Measurements from ENCODE around the gene TIMM29.
"Not testable (repeated sequence)": the region's sequence is repeated elsewhere in the genome, so short reads cannot be mapped to it uniquely, and the experiment has no call there.

TIMM29 gene

DNA sequence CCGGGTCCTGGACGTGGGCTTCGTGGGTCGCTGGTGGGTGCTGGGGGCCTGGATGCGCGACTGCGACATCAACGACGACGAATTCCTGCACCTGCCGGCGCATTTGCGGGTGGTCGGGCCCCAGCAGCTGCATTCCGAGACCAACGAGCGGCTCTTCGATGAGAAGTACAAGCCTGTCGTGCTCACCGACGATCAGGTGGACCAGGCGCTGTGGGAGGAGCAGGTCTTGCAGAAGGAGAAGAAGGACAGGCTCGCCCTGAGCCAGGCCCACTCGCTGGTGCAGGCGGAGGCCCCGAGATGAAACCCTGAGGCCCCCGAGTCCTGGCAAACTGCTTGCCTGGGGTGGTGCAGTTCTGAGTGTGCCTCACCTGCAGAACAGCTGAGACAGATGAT is 787 bp downstream of the TIMM29 start:
- in situ Hi-C loops (cut with MboI; ENCODE audit: low pct_unique_long_range_greater_than_20kb, low sequenced_read_pairs) = no loop called here
- DNase-seq = peak; percentile 16

DNA sequence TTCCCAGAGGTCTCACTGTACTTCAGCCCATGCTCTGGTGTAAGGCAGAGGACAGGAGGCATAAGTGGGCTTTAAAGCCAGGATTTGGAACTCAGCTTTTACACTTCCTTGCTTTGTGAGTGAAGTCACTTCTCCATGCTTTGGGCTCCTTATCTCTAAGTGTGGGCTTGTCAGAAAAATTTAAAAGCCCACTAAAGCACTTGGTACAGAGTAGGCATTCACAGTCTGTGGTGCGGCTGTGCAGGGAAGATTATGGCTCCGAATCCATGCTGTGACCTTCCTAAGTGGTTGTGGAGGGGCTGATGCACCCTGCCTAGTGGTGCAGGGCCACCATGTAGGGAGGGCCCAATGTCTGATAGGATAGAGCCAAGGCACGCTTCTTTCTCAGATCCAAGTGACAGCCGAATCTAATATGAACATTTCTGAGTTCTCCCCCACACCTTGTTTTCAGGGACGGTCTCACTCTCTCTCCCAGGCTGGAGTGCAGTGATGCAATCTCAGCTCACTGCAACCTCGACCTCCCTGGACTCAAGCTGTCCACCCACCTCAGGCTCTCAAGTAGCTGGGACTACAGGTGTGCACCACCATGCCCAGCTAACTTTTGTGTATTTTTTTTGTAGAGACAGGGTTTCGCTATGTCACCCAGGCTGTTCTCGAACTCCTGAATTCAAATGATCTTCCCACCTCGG is 6.9 kb downstream of the TIMM29 start:
- in situ Hi-C loops (cut with MboI; ENCODE audit: low pct_unique_long_range_greater_than_20kb, low sequenced_read_pairs) = no loop called here
- DNase-seq = no peak

DNA sequence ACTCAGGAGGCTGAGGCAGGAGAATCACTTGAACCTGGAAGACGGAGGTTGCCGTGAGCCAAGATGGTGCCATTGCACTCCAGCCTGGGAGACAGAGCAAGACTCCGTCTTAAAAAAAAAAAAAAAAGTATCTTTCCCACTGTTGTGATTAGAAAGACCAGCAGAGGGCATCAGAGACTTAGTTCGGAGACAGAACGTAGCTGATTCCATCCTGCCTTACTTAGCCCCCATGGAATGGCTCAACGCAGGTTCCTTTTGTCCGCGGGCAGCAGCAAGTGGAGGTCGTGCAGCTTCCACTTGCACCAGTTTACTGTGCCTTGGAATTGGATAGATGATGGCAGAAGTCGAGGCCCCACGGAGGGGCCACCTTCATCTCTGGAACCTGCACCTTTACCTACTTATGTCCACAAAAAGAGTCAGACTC is 8.1 kb downstream of the TIMM29 start:
- DNase-seq = peak; percentile 85
- in situ Hi-C loops (cut with MboI; ENCODE audit: low pct_unique_long_range_greater_than_20kb, low sequenced_read_pairs) = no loop called here

DNA sequence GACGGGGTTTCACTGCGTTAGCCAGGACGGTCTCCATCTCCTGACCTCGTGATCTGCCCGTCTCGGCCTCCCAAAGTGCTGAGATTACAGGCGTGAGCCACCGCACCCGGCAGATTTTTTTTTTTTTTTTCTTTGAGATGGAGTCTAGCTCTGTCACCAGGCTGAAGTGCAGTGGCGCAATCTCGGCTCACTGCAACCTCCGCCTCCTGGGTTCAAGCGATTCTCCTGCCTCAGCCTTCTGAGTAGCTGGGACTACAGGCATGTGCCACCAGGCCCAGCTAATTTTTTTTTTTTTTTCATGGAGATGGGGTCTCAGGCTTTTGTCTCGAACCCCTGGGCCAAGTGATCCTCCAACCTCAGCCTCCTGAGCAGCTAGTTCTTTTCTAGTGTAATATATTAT is 13.0 kb downstream of the TIMM29 start:
- DNase-seq = not testable (repeated sequence)

DNA sequence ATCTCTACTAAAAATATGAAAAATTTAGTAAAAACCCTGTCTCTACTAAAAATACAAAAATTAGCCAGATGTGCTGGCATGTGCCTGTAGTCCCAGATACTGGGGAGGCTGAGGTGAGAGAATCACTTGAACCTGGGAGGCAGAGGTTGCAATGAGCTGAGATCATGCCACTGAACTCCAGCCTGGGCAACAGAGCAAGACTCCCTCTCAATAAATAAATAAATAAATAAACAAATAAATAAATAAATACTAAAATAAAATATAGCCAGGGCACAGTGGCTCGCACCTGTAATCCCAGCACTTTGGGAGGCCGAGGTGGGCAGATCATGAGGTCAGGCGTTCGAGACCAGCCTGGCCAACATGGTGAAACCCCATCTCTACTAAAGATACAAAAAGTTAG is 14.8 kb downstream of the TIMM29 start:
- in situ Hi-C loops (cut with MboI; ENCODE audit: low pct_unique_long_range_greater_than_20kb, low sequenced_read_pairs); DNase-seq: not testable (repeated sequence)

More for the DNA sequence above, 13.0 kb downstream of the TIMM29 start:
- in situ Hi-C loops (cut with MboI; ENCODE audit: low pct_unique_long_range_greater_than_20kb, low sequenced_read_pairs) = not testable (repeated sequence)

DNA sequence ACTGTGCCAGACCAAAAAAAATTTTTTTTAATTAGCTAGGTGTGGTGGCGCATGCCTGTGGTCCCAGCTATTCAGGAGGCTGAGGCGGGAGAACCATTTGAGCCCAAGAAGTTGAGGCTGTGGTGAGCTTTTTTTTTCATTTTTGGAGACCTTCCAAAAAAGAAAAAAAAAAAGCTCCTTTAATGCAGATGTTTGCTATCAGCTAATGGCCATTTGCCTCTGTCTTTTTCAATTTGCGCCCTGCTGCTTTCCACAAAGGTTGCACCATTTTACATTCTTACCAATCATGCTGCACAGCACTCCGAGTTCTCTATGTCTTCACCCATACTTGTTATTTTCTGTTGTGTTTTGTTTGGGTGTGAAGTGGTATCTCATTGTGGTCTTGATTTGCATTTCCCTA is 16.7 kb downstream of the TIMM29 start:
- no peak for DNase-seq
- in situ Hi-C loops (cut with MboI; ENCODE audit: low pct_unique_long_range_greater_than_20kb, low sequenced_read_pairs) = no loop called here

DNA sequence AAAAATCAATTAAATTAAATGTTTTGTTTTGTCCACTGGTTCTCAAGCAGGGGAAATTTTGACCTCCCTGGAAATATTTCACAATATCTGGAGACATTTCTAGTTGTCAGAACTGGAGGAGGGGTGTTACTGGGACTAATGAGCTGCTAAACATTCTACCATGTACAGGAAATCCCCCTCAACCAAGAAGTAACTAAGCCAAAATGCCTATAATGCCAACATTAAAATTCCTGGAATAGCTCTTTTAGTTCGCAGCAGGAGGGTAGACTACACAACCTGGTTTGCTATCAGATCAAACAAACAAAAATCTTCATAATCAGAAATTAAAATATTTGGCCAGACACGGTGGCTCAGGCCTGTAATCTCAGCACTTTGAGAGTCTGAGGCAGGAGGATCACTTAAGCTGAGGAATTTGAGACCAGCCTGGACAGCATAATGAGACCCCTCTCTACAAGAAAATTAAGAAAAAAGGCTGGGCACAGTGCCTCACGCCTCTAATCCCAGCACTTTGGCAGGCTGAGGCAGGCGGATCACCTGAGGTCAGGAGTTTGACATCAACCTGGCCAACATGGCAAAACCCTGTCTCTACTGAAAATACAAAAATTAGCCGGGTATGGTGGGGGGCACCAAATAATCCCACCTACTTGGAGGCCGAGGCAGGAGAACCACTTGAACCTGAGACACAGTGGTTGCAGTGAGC is 18.5 kb downstream of the TIMM29 start:
- in situ Hi-C loops (cut with MboI; ENCODE audit: low pct_unique_long_range_greater_than_20kb, low sequenced_read_pairs) = no loop called here
- no peak for DNase-seq

DNA sequence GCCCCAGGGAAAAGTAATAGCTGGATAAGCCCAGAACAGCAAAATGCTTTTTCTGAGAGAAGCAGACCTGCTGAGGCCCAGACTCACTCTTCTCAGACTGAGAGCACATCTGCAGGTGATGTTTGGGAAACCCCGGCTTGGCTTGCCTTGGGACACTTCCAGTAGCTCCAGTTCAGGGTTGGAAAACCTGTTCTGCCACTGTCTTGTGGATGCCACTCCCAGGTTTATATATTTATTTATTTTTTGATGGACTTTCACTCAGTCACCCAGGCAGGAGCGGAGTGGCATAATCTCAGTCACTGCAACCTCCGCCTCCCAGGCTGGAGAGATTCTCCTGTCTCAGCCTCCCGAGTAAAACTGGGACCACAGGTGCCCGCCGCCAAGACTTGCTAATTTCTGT is 24.2 kb downstream of the TIMM29 start:
- in situ Hi-C loops (cut with MboI; ENCODE audit: low pct_unique_long_range_greater_than_20kb, low sequenced_read_pairs) = no loop called here
- no peak for DNase-seq

DNA sequence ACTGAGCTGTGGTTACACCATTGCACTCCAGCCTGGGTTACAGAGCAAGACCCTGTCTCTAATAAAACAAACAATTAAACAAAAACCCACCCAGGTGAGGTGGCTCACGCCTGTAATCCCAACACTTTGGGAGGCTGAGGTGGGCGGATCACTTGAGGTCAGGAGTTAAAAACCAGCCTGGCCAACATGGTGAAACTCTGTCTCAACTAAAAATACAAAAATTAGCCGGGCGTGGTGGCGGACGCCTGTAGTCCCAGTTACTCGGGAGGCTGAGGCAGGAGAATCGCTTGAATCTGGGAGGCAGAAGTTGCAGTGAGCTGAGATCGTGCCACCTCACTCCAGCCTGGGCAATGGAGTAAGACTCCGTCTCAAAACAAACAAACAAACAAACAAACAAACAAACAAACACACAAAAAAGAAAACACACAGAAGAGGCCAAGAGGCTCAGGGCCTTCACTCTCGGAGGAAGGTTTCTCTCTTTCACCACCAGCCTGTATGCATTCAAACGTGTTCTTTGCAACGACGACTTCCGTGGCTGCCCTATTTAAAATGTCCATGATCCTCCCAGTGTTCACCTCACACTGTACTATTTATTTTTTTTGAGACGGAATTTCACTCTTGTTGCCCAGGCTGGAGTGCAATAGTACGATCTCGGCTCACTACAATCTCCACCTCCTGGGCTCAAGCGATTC is 30.8 kb downstream of the TIMM29 start:
- DNase-seq; in situ Hi-C loops (cut with MboI; ENCODE audit: low pct_unique_long_range_greater_than_20kb, low sequenced_read_pairs): not testable (repeated sequence)

DNA sequence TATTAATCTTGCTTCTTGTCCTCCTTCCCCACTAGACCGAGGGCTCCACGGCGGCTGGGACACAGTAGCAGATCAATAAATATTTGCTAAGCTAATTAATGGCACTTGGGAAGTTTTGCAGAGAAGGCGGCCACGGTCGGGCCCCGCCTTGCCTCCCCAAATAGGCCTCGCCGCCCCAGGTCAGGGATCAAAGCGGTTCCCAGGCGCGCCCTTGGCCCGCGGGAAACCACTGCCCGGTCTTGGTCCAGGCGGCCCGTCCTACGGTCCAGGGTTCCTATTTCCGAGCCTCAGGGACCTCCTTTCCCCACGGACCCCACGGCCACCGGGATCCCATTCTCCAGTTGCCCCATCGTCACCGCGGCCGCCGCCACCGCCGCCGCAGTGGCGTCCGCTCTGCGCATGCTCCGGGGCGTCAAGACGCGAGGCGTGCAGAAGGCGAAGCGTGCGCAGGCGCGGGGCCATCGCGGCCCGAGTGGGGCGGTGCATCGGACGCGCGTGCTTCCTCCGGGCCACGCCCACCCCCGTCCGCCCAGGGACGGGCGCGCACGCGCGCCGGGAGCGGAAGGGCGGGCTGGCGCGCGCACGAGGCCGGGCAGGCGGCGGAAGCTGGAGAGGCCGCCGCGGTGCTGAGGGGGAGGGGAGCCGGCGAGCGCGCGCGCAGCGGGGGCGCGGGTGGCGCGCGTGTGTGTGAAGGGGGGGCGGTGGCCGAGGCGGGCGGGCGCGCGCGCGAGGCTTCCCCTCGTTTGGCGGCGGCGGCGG is 31.9 kb downstream of the TIMM29 start, which contains the start of gene SMARCA4:
Gene SMARCA4 (plus strand): TSS at position 717 of the 759 bp plus-strand sequence. CDS start 23,122 bp downstream, outside the sequence.
- in situ Hi-C loops (cut with MboI; ENCODE audit: low pct_unique_long_range_greater_than_20kb, low sequenced_read_pairs) = no loop called here
- peak; percentile 93 for DNase-seq

DNA sequence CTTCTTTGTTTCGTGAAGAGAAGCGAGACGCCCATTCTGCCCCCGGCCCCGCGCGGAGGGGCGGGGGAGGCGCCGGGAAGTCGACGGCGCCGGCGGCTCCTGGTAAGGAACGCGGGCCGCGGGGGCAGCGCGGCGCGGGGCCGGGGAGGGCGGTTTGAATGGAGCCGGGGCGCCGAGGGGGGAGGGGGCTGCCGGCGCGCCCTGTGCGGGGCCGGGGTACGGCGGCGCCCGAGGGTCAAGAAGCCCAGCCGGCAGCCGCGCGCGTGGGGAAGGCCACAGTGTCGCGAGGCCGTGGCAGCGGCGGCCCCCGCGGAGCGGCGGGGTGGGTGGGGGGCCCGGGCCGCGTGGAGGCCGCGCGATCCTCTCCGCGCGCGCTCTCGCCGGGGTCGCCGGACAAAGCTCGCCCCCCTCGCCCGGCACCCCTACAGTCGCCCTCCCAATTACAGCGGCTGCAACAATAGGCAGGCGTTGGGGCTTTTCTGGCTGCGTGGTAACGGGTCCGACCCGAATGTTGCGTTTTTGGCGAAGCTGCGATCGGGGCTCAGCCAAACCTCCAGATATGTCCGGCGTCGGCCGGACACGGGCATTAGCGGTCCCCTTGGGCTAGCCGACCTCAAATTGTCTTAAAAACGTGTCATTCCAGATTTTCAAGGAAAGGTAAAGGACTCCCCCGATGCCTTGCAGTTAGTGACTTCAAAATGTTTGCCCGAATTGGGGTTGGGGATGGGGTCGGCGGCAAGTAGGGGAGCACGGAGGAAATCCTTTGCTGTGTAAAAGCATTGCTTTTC is 32.7 kb downstream of the TIMM29 start:
- peak; percentile 31 for DNase-seq

DNA sequence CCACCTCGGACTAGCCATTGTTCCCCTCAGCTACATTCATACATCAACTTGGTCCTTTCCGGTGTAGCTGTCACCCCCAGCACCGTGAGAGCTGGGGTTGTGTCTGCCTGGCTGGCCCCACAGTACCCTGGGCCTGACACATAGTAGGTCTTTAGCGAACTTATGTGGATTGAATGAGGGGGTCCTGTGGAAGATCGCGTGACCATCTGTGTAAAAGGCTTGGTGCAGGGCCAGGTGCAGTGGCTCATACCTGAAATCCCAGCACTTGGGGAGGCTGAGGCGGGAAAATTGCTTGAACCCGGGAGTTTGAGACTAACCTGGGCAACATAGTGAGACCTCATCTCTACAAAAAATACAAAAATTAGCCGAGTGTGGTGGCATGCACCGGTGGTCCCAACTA is 34.3 kb downstream of the TIMM29 start:
- in situ Hi-C loops (cut with MboI; ENCODE audit: low pct_unique_long_range_greater_than_20kb, low sequenced_read_pairs) = no loop called here
- no peak for DNase-seq

More for the DNA sequence above, 32.7 kb downstream of the TIMM29 start:
- in situ Hi-C loops (cut with MboI; ENCODE audit: low pct_unique_long_range_greater_than_20kb, low sequenced_read_pairs) = no loop called here

DNA sequence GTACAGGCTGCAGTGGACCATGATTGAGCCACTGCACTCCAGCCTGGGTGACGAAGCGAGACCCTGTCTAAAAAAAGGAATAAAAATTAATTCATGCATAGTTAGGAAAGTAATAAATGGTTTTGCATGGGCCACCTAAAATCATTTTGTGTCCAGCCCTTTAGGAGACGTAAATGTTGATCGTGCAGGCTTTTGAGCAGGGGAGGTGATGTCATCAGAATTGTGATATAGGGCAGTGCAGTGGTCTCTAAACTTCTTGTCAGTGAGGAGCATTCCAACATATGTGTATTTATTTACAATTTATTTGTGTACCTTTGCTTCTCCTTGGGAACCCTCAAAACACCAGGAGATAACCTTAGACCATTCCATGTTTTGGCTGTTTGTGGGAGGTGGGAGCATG is 35.3 kb downstream of the TIMM29 start:
- in situ Hi-C loops (cut with MboI; ENCODE audit: low pct_unique_long_range_greater_than_20kb, low sequenced_read_pairs) = no loop called here
- no peak for DNase-seq

DNA sequence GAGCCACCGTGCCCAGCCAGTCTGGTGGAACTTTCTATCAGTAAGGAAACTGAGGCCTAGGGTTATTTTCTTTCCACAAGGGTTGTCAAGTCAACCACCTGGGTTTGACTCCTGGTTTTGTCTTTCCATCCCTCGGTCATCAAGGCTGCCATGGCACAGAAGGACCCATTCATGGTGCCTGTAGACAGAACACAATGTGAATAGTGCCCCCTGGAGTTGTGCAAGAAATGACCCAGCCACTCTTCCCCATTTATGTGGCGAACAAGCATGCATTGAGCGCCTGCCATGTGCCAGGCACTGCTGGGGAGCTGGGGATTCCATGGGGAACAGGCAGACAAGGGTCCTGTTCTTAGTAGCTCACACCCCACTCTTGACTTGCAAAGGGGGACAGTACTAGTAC is 36.3 kb downstream of the TIMM29 start:
- no peak for DNase-seq
- in situ Hi-C loops (cut with MboI; ENCODE audit: low pct_unique_long_range_greater_than_20kb, low sequenced_read_pairs) = no loop called here

DNA sequence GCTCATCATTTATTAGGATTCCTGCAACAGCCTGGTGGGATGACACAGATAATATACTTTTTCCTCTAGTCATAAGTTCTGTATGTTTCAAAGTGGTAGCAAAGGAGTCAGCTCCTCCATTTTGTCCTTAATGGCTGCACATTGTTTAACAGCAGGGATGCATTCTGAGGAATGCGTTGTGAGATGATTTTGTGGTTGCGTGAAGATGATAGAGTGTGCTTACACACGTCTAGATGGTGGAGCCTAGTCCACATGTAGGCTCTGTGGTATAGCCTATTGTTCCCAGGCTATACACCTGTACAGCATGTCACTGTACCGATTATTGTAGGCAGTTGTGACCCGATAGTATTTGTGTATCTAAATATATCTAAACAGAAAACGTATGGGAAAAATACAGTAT is 36.8 kb downstream of the TIMM29 start:
- no peak for DNase-seq
- in situ Hi-C loops (cut with MboI; ENCODE audit: low pct_unique_long_range_greater_than_20kb, low sequenced_read_pairs) = no loop called here

DNA sequence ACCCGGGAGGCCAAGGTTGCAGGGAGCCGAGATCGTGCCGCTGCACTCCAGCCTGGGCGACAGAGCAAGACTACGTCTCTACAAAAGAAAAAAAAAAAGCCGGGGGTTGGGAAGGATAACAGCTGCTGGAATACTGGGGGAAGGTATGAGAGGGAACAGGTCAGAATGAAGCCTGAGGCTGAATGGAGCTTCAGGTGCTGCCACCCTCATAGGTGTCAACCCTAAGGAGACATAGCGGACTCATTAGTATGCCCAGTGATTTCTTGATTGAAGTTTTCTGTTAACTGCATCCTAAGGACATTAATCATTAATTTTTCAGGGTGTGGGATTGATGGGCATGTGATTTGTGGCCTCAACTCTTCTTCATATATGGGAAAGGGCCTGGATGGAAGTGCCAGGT is 38.2 kb downstream of the TIMM29 start:
- in situ Hi-C loops (cut with MboI; ENCODE audit: low pct_unique_long_range_greater_than_20kb, low sequenced_read_pairs) = no loop called here
- no peak for DNase-seq

DNA sequence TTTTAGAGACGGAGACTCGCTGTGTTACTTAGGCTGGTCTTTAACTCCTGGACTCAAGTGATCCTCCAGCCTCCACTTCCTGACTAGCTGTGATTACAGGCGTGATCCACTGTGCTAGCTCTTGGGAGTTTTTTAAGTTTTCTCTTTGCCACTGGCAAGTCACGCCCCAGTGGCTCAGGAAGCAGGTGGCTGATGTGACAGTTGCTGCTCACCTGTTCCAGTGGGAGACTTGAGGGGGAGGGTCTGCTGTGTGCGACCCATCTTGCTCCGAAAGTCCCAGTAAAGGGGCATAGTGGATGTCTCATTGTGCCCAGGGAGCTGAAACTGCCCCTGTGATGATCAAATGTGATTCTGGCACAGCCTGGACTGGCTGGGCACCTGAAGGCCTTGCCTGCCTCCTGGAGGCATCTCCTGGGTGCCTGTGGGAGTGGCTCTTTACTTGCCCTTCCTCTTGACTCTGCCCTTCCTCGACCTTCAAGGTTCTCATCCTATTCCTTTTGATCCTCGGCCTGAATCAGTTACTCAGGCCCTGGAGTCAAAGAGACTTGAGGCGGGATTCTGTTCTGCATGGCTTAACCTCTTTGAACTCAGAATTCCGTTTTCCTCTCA is 40.0 kb downstream of the TIMM29 start:
- no peak for DNase-seq
- in situ Hi-C loops (cut with MboI; ENCODE audit: low pct_unique_long_range_greater_than_20kb, low sequenced_read_pairs) = no loop called here

DNA sequence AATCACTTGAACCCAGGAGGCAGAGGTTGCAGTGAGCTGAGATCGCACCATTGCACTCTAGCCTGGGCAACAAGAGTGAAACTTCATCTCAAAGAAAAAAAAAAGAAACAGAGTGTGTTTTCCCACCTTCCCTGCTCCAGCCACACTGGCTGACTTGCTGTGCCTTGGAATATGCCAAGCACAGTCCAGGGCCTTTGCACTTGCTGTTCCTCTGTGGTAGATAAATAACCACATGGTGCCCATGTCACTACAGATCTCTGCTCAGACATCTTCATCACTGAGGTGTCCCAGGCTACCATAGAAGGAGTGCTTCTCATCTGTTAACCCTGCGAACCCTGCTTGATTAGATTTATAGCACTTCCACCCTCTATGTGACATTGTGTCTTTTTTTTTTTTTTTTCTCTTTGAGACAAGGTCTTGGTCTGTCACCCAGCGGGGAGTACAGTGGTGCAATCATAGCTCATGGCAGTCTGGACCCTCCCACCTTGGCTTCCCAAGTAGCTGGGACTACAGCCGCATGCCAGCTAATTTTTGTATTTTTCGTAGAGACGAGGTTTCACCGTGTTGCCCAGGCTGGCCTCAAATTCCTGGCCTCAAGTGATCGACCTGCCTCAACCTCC is 42.6 kb downstream of the TIMM29 start:
- no peak for DNase-seq
- in situ Hi-C loops (cut with MboI; ENCODE audit: low pct_unique_long_range_greater_than_20kb, low sequenced_read_pairs) = no loop called here
